Central memory CD8-positive, alpha-beta T cell (primary cell): ENCODE data around the gene ELOB.
"Not testable (repeated sequence)": the region's sequence is repeated elsewhere in the genome, so short reads cannot be mapped to it uniquely, and the experiment has no call there.

Experiments
- ATAC-seq: fragments of 150-1000 bp; cut with Tn5 transposase; replicated peaks from 2 replicates; pipeline ENCODE4 v1.10.0; 2022; ENCODE audit warnings: mild to moderate bottlenecking, moderate FRiP score, moderate number of reproducible peaks; ENCODE audit not compliant: poor library complexity, severe bottlenecking; ENCODE audit errors: extremely low read depth
- DNase-seq, 2 donors: peaks; one replicate each; pipeline ENCODE4 v3.0.0; 2021; ENCODE audit warnings: low spot score in 2 of 2
- H3K27ac Mint-ChIP-seq: one replicate; pipeline ENCODE4 v1.8.0; 2022; ENCODE audit warnings: low read depth, mild to moderate bottlenecking, moderate library complexity, mixed read lengths
- H3K27me3 Mint-ChIP-seq: one replicate; pipeline ENCODE4 v1.8.0; 2022; ENCODE audit warnings: mixed read lengths
- H3K36me3 Mint-ChIP-seq: one replicate; pipeline ENCODE4 v1.8.0; 2022; ENCODE audit warnings: mild to moderate bottlenecking, moderate library complexity, mixed read lengths; ENCODE audit not compliant: insufficient read depth
- H3K4me1 Mint-ChIP-seq: one replicate; pipeline ENCODE4 v1.8.0; 2022; ENCODE audit warnings: mixed read lengths
- H3K4me3 Mint-ChIP-seq: one replicate; pipeline ENCODE4 v1.8.0; 2022; ENCODE audit warnings: mild to moderate bottlenecking, moderate library complexity, mixed read lengths
- H3K9me3 Mint-ChIP-seq: one replicate; pipeline ENCODE4 v1.8.0; 2022; ENCODE audit warnings: mixed read lengths

ELOB gene

GRCh38 chr16:2721634-2722173, 55.4 kb downstream of the ELOB start:
- H3K4me3 Mint-ChIP-seq: peak overlapping the region; percentile 78
- not testable (repeated sequence) for H3K4me1 Mint-ChIP-seq, H3K36me3 Mint-ChIP-seq, H3K27ac Mint-ChIP-seq, ATAC-seq, DNase-seq, H3K9me3 Mint-ChIP-seq
- peaks cover 20% of the 10 kb centered on the region for H3K27me3 Mint-ChIP-seq
